C1 segment of cervical spinal cord (tissue), 14 donors: ENCODE data around the gene SLC22A7.

Experiments
- DNase-seq, 14 donors: peaks; one replicate each; lab custom pipeline; 2025; lab: John Stamatoyannopoulos, UW

Gene SLC22A7

DNA sequence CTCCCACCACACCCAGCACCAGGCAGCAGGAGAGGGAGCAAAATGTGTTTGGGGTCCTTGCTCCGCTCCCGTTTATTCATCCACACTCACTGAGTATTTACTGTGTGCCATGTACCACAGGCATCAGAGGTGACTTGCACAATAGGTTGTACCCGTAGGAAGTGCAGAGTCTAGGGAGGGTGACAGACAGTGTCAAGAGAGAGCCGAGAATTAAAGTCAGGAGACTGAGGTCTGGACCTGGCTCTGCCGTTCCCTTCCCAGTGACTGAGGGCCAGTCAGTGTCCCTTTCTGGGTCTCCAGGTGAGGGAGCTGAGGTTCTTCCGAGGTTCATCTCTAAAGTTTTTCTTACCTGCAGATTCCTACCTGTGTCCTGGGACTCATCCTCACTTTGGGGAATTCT is 32.5 kb upstream of the SLC22A7 start:
- DNase-seq = no peak

DNA sequence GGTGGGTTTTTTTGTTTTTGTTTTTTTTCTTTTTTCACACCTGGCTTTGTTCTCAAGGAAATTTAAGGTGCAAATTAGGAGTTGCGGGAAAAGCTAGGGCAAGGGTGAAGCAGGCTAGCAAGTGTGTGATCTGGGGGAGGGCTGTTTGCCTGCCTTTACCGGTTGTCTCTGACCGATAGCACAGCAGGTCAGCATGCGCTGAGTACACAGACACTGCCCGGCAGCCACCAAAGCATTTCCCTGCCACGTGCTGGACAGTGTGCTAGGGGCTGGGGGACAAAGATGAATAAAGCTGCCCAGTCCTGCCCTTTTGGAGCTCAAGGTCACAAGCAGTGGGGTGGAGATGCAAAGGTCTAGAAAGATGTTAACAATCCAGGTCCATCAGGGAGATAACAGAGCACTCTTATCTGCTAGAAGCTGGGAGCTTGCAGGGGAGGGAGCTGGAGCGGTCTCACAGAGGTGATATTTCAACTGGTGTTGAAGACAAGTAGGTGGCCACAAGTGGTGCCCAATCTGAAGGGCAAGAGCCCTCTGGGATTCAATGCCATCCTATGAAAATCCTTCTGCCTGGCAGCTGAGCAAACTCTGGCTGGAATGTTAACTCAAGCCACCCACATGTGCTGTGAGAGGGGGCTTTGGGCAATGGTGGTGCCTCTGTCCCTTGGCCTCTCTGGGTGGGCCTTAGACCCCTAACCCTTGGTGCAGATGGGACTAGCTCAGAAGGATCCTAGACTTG is 30.3 kb upstream of the SLC22A7 start:
- peak in 2 of 14 donors; percentile 6 to 27 for DNase-seq

DNA sequence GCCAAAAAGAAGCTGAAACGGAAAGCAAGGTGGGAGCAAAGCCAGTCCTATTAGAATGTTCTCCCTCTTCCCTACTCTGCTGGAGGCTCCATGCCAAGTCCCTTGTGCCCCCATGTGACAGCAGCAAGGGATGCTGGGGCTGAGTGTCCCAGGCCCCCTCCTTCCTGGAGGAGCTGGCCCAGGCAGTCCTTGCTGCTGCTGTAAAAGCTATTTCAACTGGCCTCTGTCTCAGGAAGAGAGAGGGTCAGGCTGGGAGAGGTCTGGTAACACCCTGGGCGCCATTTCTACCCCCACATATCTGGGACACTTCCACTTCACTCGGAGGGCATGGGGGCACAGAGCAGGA is 29.7 kb upstream of the SLC22A7 start:
- peak in 12 of 14 donors; percentile 33 to 88 (median 68) for DNase-seq

DNA sequence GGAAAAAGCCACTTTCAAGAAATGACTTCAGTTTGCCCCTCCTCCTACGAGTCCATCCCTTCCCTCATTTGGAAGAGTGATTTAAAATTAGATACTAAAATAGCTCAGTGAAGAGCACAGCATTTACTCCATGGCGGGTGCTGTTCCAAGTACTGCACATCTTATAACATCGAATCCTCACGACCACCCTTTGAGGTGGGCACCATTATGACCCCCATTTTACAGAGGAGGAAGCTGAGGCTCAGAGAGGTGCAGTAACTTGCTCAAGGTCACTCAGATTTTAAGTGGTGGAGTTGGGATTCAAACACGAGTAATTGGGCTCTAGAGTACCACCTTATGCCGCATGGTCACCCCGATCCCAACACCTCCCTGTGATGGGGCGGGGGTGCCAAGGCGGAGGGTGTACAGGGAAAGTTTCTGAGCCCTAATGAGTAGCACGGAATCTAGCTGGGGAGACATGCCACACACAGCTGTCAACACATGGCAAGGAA is 29.2 kb upstream of the SLC22A7 start:
- DNase-seq = no peak

DNA sequence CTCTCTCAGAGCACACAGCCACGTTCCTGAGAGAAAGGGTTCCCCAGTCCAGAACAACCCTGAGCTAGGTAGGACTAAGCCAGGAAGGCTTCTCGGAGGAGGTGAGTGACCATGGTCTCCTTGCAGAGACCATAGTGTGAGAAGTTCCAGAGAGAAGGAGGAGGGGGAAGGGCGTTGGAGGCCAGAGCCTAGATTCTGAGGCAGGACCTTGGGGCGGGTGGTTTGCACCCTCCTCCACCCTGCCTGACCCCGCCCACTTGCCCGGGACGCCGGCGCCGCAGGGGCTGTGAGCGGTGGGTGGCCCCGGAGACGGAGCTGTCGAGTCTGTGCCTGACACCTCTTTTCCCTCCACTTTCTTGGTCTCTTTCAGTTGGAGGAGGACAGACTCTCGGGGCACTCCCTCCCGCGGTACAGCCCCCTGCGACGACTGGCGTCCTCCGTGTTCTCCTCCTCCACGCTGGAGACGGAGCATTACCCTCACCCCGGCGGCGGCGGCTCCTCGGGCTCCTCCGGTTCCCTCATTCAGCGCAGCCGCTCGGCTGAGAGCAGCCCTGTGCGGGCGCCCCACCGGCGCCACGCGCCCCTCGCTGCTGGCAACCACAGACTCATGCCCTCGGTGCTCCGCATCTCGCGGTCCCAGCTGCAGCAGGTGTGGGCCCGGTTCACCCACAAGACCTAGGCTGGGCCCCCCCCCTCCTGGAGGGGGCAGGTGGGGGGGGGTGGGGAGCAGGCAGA is 28.6 kb upstream of the SLC22A7 start:
- DNase-seq = no peak

DNA sequence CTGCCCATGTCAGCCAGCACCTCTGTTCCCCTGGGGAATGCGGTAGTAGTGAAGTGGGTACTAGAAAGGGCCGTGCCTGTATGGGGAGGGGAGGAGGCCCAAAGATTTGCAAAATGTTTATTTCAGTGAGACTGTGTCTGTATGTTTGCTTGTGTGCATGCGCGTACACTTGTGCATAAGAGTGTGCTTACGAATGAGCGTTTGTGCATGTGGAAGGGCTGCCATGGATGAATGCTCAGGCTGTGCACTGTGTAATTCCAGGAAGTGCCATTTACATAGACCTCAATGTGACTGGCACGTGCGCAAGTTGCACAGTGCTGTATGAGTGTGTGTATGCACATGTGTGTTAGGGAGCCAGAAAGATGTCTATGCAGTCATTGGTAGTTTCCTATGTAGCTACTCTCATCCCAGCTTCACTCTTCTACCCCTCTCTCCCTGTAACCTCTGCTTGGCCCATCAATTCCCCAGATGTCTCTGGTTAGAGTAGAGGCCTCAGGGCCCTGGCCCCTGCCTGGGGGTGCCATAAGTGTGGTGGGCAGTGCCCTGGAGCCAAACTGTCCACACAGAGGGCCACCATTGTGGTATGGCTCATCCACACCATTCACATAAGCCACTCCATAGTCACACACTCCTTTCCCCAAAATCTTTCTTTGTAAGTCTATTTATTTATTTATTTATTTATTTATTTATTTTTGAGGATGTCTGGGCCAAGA is 26.8 kb upstream of the SLC22A7 start:
- DNase-seq = no peak

DNA sequence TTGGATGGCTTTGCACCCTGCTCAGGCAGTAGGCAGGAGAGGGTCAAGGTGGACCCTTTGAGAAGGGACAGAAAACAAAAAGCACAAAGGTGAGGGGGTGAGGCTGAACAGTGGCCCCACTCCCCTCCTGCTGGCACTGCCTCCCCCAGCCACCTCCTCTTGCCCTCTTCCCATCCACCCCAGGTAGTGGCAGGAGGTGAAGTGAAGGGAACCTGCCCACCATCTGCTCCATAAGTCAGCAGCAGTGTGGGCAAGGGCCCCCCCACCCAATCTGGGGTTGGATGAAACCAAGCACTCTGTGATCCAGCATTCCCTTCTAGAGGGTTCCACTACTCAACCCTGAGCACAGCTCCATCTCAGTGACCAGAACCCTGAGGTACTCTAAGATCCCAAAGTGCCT is 26.1 kb upstream of the SLC22A7 start:
- DNase-seq = no peak

DNA sequence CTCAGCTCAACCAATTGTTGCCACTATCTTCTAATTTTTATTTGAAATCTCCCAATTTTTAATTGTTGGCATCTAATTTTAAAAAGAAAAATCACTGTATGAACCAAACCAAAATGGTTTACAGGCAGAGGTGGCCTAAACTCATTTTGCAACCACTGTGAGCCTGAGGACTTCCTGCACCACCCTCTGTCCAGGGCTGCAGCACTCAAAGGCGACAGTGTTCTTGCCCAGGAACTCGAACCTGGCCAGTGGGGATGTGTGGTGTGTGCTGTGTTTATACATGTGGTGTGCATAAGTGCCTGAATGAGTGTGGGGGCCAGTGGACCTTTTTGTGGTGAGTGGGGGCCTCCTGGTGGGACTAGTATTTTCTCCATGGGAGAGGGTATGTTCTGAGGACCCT is 24.4 kb upstream of the SLC22A7 start:
- no peak for DNase-seq

DNA sequence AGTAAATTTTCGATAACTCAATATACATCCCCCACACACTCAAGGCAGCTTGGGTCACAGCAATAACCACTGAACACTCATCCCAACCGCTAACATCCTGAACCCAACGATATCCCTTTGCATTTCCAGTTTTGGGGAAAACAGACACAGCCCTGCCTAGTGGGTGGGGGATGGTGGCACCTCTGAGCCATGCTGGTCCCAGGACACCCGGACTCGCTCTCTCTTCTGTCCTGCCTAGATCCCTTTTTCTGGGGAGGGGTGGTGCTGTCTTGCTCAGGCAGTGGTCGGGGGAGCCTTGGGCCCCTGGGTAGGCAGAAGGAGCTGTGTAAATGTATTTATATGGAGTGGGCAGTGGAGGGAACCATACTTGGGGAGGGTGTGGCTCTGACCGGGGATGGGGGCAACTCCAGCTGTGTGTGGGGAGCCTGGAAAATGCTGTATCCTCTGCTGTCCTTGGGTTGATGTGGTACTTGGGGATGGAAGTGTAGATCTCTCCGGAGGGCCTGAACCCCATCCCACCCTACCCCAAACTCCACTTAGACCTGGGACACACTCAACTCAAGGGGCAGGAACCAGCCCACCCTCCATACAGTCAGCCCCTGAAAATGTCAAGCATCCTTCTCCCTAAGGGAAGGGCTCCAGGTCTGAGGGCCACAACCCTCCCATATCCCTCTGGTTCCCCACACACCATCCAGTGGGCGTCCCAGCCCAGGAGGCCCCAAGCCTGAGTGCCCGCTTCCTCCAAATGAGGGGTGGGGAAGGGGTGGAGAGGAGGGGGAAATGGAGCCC is 23.7 kb upstream of the SLC22A7 start:
- no peak for DNase-seq

DNA sequence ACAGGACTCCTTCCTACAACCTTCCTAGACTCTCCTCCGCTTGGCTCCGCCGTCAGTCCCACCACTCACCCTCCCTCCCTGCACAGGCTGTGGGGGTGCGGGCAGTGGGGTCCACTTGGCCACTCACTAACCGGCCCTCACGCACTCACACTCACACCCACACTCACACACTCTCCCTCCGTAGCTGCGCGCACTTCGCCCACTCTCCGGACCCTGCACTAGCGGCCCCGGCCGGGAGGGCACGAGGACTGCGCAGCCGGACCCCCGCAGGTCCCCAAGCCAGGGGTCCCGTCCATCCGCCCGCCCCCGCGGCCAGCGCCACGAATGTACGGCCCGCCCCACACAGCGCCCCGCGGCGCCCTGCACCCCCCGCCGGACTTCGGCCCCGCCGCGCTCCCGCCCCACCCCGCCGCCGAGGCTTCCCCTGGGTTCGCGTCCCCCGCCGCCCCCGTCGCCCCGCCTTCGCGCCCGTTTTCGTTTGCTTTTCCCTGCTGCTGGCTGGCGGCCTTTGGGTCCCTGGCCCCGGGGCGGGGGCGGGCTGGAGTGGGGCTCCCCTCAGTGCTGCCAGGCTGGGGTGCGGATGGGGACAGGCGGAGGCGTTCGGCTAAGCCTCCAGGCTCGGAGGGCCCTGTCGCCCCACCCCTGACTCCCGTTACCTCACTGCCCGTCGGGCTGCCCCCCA is 23.0 kb upstream of the SLC22A7 start:
- DNase-seq = no peak

DNA sequence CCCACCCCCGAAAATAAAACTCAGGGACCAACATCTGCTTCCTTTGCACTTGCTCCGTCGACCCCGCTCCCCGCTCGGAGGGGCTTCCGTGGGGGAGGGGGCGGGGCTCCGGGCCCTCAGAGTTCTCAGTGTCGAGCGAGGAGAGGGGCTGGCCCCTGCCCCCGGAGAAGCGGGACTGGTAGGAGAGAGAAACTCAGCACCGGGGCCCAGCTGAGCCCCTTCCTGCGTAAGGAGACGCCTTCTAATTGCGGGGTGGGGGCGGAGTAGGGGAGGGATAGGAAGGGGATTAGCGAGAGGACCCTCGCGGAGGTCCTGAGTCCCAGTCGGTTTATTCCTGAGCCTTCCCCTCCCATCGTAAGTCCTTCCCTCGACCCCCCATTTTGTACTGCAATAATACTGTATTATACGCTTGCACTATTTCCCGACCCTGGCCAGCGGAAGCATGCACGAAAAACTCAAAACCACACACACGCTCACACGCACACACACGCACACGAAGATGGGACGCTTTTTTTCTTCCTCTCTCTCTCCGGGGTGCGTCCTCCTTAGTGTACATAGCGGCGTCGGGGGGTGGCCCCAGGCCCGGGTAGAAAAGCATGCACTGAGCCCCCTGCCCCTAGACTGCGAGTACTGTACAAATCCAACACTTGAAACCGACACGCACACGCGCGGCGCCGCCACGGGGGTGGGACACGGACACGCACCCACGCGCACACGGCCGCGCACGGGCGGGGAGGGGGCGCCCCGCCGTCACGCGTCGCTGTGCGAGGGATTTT is 22.1 kb upstream of the SLC22A7 start:
- DNase-seq = no peak

DNA sequence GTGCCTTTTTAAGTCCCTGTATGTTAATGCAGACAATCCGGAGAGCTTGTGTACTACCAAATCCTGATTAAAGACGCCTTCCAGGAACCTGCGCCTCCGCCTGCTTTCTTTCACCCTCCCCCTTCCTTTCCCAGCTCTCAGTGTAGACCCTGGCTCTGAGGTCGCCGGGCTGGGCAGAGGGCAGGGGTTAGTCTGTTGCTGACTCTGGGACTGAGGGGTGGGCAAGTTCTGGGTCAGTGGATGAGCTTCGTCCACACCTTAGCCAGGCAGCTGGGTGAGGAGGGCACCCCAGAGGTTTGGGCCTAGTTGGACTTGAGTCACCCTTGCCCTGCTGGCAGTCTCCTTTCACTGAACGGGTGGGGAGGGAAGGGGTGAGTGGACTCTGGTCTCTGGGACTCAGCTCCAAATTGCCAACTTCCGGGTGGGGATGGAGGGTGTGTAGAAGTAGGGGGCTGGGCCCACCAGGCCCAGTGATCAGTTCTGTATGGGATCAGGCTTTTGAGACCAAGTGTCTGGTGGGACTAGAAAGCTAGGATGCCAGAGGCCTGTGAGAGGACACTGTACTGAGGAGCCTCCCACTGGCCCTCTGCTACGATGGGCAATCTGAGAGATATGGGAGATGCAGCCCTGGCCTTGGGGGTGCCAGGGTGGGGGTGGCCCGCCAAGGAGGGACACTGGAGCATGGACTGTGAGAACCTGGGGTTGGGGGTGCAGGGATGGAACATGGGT is 21.3 kb upstream of the SLC22A7 start:
- DNase-seq = no peak

DNA sequence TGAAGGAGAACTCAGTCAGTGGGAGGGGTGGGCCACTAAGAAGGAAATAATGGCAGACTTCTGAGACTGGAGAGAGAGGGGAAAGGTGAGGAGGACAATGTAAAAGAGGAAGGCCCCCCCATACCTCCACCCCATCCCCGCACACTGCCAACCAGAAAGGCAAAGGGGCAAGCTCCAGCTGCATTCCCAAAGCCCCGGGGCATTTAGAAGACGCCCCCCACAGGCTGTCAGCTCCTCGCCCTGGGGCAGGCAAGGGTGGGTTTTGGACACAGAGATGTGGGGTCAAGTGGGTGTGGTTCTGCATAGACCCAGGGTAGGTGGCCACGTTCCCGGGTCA is 20.8 kb upstream of the SLC22A7 start:
- no peak for DNase-seq

DNA sequence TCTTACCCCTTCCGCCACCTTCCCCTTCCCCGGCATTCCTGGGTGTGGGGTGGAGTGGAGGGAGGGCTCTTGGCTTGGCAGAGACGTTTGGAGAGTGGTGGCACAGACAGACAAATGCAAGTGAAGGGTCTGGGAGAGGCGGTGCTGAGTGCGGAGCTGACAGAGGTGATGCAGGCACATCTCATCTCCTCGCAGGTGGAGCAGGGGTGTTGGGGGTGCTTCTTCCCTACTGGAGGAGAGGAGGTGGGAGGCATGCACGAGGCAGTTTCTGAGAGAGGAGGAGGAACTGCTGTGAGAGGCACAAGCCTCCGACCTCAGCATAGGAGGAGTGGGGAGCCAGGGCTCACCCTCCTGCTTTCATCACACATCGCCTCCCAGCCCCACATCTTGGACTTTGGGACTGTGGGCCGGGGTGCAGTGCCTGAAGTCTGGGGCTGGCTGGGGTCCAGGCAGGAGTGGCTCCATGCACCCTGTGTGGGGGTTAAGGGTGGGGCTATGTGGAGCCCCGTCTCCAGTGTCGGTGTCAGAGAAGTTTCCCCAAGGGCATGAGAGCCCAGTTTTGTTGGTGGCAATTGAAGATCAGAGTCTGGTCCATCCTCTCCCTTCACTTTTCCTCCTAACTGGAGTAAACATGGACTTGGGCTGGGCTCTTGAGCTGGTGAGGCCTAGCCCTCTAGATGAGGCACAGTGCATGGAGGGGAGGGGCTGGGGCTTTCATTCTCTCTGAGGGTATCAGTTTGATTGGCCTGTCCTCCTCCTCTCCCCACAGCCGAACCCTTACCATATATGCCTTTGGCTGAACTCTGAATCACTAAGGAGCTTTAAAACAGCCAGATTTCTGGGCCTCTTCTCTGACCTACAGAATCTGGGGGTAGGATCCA is 20.2 kb upstream of the SLC22A7 start:
- no peak for DNase-seq

DNA sequence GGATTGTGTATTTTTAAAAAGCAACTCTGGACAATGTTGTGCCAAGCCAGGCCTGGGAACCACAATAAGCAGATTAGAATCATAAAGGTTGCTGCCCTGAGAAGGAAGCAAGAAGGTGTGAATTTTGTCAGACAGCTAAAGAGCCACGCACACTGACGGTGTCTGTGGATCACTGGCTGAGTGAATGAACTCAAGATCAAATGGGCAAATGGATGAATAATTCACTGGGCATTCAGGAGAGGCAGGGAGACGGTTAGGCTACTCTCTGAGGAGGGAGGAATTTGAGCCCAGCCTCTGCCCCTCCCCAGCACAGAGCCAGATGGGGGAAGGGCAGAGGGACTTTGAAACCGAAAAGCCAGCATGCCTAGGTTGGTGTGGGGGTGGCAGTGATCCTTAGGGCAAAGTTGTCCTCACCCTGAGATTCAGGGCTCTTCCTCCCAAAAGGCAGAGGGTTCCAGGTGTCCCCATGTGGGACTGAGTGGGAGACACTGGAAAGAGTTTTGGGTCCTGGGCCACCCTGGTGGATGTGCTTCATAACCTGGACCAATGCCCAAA is 19.5 kb upstream of the SLC22A7 start:
- DNase-seq = no peak

DNA sequence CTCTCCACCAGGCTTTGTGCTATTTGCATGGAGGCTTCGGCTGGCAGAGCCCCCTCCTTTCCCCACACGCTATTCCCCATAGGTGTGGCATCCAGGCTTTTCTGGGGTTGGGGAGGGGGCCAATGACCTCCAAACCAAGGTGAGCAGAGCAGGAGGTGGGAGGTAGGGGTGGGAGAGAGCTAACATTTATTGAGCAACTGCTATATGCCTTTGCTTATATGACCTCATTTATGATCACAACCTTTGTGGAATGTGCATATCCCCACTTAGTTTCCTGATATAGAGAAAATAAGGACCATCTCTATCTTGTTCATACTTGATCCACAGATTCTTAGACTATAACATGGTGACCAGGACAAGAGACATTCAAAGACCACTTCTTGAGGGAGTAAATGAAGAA is 17.8 kb upstream of the SLC22A7 start:
- no peak for DNase-seq

DNA sequence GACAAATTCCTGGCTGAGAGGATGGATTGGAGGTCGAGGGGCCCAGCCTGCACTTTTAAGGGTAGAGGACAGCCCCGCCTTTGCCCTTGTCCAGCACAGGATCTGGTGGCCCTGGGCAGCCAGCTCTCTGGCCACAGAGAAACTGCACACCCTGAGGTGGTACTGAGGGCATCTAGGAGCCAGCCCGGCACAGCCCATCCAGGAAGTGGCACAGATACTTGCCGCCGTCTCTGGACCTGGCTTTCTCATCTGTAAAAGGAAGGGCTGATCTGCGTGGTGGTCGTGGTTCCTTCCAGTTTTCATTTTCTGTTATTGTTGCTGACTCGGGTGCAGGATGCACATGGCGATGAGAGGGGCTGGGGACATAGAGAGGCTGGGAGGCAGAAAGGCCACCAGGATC is 16.0 kb upstream of the SLC22A7 start:
- DNase-seq = no peak
